Measurements from ENCODE around the gene PLB1.

DNA sequence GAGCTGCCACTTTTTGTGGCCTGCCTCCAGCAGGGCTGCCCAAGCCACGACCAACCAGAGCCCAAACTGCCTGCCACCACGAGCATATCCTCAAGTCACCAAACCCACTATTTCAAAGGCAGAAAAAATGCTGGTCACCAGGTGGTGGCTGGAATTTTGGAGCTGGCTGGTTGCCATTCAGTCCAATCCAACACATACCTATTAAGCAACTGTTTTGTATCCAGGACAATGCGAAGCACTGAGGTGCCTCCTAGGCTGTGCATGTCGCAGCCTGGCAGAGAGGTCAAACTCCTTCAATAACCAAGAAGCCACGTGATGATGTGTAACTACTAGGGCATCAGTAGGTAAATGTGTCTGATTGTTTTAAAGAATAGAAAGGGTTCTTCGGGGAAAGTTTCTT lies 147.5 kb downstream of the PLB1 start:
- TF ChIP-seq POLR2A (IDR thresholded peaks at IDR 0.05), result peak in 1 of 3 donors; percentile 15
- TF ChIP-seq, protein P1, sequence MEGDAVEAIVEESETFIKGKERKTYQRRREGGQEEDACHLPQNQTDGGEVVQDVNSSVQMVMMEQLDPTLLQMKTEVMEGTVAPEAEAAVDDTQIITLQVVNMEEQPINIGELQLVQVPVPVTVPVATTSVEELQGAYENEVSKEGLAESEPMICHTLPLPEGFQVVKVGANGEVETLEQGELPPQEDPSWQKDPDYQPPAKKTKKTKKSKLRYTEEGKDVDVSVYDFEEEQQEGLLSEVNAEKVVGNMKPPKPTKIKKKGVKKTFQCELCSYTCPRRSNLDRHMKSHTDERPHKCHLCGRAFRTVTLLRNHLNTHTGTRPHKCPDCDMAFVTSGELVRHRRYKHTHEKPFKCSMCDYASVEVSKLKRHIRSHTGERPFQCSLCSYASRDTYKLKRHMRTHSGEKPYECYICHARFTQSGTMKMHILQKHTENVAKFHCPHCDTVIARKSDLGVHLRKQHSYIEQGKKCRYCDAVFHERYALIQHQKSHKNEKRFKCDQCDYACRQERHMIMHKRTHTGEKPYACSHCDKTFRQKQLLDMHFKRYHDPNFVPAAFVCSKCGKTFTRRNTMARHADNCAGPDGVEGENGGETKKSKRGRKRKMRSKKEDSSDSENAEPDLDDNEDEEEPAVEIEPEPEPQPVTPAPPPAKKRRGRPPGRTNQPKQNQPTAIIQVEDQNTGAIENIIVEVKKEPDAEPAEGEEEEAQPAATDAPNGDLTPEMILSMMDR (IDR thresholded peaks at IDR 0.05), result no peak
